GM21576 (cell line): ENCODE data around the gene AGPAT4.

Experiments used
- ATAC-seq: cut with Tn5 transposase; IDR thresholded peaks from one replicate; pipeline ENCODE4 v1.9.1; 2021; ENCODE audit warnings: mild to moderate bottlenecking, moderate library complexity; ENCODE audit not compliant: unreplicated experiment

The AGPAT4 gene

GRCh38 chr6:161141173-161141572 lies 132.7 kb downstream of the AGPAT4 start:
- ATAC-seq, result no peak

DNA sequence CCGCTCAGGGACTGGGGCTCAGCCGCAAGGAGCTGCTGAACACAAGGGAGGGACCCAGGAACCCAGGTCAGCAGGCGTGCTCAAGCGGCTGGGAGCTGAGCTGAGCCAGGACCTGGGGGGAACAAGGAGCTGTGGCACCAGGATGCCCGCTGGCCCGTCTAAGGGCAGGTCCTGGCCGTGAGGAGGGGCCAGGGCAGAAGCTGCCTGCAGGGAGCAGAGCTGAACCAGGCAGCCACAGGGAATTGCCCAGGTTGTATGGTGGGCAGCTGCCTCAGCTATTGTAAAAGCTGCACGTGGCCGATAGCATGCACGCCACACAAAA lies 133.3 kb downstream of the AGPAT4 start:
- no peak for ATAC-seq

- no peak for ATAC-seq
Observed at GRCh38 chr6:161139766-161140553, 133.9 kb downstream of the AGPAT4 start.

DNA sequence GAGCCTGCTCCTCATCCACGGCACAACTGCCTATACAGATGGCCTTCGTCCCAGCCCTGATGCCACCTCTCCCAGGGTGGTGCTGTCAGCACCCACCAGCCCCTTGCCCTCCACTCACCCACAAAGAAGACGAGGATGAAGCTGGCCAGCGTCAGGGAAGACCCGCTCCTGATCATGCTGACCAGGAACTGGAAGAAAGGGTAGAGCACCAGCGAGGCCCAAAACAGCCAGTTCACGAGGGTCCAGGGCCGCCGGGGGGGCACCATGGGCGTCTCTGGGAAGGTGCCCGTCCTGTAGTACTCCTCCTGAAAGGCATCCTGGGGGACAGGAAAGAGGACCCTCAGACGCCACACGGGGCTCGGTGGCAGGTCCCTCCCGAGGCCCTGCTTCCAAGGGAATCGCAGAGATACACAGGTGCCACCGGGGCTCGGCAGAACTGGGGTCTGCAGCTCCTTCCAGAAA lies 134.5 kb downstream of the AGPAT4 start:
- no peak for ATAC-seq

DNA sequence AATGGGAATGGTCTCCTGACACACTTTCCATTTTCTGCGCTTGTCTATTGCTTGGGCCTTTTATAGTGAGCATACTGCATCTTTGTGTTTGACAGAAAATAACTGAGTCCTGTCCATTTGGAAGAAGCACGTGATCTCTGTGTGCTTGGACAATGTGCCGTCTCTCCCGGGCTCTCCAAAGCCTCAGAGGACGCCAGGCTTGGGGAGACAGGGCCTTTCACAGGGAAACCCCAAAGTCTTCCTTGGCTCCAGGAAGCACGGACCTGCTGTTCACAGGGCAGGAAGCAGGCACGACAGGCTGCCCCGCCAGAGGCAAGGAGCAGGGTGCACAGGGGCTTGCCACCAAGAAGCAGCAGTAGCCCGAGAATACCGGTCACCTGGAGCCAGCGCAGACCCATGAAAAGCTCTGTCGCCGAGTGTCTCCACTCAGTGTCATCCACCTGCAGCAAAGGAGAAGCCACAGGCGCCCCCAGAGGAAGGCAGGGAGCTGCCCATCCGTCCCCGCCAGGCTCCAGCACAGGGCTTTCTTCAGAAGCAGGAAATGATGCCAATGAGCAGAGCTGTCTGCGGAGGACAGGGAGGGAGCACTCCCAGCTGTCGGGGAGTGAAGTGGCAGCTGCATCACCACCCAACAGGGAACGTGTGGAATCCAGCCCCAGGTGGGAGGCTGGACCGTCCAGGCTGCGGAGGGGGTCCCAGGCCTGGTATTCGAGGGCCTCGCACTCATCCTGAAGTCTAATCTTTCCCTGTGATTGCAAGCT lies 135.1 kb downstream of the AGPAT4 start:
- no peak for ATAC-seq

DNA sequence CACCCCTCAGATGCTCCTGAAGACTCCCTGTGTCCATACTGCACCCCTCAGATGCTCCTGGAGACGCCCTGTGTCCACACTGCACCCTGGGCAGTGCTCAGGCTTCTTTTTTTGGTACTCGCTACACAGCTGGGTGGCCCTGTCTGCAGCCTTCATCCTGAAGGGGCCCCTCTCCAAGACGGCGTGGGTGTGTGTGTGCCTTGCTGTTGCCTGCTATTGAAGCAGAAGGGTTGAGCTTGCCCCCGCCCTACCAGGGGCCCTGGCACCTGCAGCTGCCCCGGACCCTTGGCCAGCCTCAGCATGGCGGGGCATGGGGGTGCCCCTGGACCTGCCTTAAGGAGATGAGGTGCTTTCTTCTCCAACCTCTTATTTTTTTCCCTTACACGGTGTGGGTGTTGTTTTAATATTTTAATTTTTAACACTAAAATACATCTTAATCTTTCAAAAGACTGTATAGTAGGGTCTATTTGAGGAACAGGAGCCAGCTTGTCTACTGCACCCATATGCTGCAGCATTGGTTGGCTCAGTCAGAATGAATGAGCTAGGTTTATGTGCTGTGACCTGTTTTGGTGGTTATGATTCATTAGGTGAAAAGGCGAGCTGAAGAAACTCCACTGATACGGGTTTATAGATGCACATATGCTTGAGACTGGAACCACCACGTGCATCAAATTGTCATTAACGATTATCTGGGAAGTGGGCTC lies 135.9 kb downstream of the AGPAT4 start:
- no peak for ATAC-seq

DNA sequence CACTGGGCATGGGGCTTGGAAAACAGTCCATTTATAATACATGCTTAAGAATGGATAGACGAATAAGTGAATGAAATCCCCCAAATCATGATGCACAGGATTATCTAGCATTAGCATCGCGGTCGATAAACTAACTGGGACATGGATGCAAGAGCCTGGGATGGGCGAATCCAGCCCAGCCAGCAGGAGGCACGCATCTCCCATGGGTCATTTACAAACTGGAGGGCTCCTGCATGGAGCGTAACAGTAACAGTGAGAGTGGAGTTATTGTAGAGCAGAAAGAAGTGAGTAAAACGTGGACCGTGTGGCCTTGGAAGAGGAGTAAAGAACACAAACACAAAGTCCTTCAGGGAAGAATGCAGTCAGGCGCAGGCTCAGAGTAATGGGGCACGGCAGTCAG lies 136.5 kb downstream of the AGPAT4 start:
- no peak for ATAC-seq

GRCh38 chr6:161136655-161137054 lies 137.2 kb downstream of the AGPAT4 start:
- ATAC-seq, result no peak

GRCh38 chr6:161135695-161136591 lies 137.9 kb downstream of the AGPAT4 start:
- no peak for ATAC-seq

DNA sequence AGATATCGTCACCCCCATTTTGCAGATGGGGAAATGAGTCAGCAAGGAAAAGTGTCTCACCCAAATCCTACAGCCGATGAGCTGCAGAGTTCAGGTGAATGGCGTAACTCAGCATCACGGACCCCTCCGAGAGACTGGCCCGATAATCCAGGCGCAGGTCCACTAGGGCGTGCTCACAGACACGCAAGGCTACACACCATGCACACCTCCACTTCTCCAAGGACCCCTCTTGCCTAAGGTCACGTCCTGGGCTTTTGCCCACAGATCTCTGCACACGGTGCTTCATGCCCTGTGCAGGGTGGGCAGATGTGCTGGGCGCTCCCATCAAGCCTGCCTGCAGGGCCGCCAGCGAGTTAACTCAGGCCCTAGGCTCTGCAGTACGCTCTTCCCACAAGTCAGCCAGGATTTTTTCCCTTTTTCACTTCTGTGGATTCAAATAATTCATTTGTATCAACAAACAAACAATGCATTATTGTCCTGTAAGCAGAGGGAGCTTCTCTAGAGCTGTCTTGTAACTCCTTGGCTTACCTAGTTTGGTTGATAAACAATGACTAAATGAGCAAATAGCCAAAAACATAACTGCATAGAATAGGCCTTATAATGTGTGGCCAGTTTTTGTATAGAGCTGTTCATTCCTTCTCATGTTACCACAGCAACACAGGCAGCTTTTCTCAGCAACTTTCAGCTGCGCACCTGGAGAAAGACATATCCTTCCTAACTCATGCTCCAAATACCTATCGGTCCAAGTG lies 139.1 kb downstream of the AGPAT4 start:
- no peak for ATAC-seq

GRCh38 chr6:161133963-161134362 lies 139.9 kb downstream of the AGPAT4 start:
- no peak for ATAC-seq

DNA sequence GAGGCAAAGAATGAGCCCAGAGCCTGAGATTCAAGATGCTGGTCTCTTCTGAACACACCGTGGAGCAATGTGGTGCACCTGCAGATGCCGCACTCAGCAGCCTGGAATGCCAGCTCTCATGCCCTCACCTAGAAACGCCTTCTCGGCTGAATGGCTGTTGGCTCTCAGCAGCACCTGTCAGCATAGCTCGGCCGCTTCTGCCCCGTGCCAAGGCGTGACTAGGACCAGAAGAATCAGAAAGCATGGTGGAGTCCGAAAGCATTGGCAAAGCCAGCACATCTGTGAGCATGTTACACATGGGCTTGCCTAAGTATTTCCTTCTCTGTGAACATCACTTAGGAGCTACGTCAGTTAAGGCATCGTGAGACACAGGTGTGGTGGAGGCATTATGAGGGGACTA lies 141.5 kb downstream of the AGPAT4 start:
- ATAC-seq, result no peak

- ATAC-seq, result no peak
Observed at GRCh38 chr6:161130967-161131766, 142.7 kb downstream of the AGPAT4 start.

GRCh38 chr6:161130541-161130940 lies 143.3 kb downstream of the AGPAT4 start:
- ATAC-seq, result no peak

DNA sequence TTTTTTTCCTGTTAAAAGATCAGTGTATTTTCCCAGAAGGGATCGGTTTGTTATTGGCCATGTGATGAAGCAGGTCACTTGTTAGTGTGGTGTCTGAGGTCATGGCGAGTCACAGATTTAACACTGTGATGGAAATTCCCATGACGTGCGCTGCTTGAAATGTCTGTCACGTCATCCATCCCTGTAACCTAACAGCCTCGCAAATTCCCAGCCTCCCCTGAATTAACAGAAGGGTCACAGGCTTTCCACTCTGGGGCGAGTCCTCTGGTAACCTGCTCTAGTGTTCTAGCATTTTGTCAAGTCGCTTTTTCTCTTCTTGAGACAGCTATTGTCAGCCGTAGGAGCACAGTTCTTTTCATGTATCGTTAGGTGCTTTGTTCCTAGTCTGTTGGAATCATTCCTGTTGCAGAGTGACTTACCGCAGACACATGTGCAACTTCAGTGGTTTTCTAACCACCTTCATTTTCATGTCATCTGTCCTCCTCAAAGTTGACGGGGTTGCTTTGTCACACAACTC lies 145.1 kb downstream of the AGPAT4 start:
- no peak for ATAC-seq

- ATAC-seq, result no peak
Observed at GRCh38 chr6:161128230-161128629, 145.6 kb downstream of the AGPAT4 start.

- no peak for ATAC-seq
Observed at GRCh38 chr6:161127071-161127740, 146.7 kb downstream of the AGPAT4 start.

DNA sequence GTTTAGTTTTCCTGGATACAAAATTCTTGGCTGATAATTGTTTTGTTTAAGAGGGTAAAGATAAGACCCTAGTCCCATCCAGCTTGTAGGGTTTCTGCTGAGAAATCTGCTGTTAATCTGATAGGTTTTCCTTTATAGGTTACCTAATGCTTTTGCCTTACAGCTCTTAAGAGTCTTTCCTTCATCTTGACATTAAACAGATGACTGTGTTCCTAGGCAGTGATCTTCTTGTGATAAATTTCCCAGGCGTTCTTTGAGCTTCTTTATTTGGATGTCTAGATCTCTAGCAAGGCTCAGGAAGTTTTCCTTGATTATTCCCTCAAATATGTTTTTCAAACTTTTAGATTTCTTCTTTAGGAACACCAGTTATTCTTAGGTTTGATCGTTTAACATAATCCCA lies 148.3 kb downstream of the AGPAT4 start:
- ATAC-seq, result no peak
